GM10266 (cell line): ENCODE measurements around the gene UBE3C.

Experiments used
- DNase-seq: peaks from one replicate; pipeline ENCODE4 v3.0.0; 2012; ENCODE audit errors: extremely low spot score
- TF ChIP-seq, protein P1 (sequence below): IDR thresholded peaks from 2 replicates; pipeline ENCODE4 v1.5.1; 2012; ENCODE audit warnings: mild to moderate bottlenecking, low read depth; ENCODE audit not compliant: control insufficient read depth, insufficient read depth; ENCODE audit errors: missing control alignments

UBE3C gene

DNA sequence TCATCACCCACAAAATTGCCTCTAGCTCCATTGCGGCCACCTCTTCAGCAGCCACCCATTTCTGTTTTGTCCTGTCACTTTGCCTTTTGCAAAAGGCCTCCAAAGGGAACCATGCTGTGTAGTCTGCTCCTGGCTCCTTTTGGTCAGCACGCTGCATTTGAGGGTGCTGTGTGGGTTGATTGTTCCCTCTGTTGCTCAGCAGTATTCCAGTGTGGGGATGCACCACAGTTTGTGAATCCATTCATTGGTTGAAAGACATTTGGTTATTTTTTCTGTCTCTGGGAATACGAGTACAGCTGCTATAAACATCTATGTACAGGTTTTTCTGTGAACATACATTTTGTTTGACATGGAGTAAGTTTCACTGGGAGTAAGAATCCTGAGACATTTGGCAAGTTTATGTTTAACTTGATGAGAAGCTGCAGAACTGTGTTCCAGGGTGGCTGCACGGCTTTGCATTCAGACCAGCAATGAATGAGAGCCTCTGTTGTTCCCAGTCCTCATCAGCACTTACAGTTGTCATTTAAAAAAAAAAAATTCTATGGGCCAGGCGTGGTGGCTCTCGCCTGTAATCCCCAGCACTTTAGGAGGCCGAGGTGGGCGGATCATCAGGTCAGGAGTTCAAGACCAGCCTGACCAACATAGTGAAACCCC, 82.3 kb downstream of the UBE3C start:
- no peak for DNase-seq
- TF ChIP-seq, protein P1, sequence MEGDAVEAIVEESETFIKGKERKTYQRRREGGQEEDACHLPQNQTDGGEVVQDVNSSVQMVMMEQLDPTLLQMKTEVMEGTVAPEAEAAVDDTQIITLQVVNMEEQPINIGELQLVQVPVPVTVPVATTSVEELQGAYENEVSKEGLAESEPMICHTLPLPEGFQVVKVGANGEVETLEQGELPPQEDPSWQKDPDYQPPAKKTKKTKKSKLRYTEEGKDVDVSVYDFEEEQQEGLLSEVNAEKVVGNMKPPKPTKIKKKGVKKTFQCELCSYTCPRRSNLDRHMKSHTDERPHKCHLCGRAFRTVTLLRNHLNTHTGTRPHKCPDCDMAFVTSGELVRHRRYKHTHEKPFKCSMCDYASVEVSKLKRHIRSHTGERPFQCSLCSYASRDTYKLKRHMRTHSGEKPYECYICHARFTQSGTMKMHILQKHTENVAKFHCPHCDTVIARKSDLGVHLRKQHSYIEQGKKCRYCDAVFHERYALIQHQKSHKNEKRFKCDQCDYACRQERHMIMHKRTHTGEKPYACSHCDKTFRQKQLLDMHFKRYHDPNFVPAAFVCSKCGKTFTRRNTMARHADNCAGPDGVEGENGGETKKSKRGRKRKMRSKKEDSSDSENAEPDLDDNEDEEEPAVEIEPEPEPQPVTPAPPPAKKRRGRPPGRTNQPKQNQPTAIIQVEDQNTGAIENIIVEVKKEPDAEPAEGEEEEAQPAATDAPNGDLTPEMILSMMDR: no peak

DNA sequence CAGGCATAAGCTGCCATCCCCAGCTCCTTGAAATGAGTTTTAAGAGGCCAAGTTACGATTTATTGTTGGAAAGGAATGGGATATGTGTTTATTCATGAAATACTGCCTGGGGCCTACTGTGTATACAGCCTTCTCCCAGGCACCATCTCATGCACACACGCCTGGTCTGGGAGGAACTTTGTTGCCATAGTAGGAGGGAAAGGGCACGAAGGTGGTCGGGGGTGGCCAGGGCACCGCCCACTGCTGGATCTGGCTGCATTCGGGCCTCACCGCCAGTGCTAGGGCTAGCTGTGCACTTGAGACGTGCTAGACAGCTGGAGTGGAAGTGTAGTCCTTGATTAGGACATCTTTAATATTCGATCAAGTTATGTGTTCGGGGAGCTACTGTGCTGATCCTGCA, 84.0 kb downstream of the UBE3C start:
- TF ChIP-seq, protein P1: no peak
- no peak for DNase-seq

DNA sequence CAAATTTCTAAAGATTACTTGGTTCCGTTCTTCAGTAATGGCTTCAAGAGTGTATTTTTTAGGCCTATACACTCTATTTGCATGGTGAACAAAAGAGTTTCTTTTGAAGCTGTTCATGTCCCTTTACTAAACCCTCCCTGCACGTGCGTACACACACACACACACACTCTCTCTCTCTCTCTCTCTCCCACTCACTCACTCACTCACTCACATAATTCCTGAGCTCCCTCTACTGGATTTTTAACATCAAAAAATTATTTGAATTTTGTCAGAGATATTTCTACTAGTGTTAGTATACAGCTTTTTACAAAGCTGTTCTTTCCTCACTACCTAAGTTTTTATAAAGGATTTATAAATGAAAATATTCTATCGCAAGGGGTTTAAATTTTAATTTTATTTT, 85.9 kb downstream of the UBE3C start:
- no peak for DNase-seq
- TF ChIP-seq, protein P1: no peak

GRCh38 chr7:157228864-157229422, 90.2 kb downstream of the UBE3C start:
- TF ChIP-seq, protein P1: peak; percentile 38
- no peak for DNase-seq

DNA sequence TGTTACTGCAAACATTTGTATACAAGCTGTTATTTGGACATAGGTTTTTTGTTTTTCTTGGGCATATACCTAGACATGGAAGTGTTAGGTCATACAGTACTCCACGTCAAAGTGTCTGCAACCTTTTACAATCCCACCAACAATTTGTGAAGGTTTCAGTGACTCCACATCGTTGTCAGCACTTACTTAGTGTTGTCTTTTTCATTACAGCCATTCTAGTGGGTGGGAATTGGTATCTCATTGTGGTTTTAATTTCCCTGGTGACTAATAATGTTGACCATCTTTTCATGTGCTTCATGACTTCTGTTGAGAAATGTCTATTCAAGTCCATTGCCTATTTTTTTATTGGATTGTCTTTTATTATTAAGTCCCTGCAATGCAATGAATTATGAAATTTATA, 95.0 kb downstream of the UBE3C start:
- TF ChIP-seq, protein P1: no peak
- DNase-seq: no peak

GRCh38 chr7:157234271-157234670, 95.5 kb downstream of the UBE3C start:
- DNase-seq: no peak
- TF ChIP-seq, protein P1: no peak
